Stimulated activated CD8-positive, alpha-beta memory T cell treated with anti-CD3 and anti-CD28 coated beads, Interleukin-15, amount 100 ng/mL, for 1 hour (primary cell): ENCODE results near the gene STEAP2.

ENCODE experiments used
- DNase-seq: peaks from one replicate; pipeline ENCODE4 v3.0.0-alpha.2; 2020; ENCODE audit warnings: low read depth

The STEAP2 gene

DNA sequence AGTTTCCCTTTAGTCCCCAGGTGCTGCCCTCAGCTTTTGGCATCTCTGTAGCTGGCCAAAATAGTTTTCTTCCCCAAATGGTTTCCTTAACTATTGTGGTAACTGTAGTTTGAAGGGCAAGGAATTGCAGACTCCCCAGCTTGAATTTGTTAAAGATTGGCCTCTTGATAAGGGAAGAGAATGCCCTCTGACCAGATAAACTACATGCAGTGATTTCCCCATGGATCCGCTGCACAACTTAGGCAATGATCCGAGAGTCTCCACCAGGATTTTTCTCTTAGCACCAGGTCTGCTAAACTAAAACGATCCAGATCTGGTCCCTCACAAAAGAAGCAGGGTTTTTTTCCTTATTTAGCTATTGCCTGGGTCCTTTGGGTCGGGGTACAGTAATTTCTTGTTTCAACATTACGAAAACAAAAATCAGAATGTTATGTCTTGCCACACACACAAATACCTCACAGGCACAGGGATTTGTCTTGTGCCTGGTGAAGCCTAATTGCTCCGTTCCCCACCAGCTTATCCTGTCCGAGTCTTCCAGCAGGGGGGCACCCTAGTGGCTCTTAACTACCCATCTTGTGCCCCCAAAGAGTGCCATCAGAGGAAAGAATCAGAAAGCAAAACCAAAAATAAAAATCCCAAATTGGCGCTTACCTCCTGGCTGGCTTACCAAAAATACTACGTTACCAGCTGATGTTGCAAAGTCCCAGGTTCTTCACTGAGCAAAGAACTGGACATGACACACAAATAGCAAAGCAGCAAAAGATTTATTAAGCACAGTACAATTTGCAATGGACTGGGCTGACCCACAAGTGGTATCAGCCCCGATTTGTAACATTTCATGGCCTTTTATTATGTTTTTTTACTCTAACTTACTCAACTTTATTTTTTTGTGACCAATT, 16.4 kb upstream of the STEAP2 start:
- DNase-seq, result no peak

DNA sequence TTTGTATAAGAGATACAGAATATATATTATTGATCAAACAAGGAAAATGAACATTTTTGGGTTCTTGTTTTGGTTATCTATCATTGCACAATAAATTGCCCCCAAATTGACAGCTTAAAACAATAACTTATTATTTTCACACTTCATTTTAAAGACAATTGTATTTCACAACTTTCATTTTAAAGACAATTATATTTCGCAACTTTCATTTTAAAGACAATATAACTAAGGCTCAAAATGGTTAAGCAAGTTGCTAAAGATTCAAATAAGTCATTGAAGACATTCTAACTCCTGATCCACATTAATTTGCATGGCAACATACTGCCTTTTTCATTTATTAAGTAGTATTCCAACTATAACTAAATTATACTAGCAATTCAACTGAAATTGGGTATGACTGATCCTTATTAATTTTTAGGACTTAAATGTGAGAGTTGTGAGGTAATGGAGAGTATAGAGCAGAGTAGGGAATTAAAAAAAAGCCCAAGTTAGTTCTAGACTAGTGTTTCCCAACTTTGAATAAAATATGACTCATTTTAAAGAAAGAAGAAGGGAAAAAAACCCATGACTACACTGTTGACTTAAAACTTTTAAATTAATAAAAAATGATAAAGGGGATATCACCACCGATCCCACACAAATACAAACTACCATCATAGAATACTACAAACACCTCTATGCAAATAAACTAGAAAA, 9.9 kb upstream of the STEAP2 start:
- no peak for DNase-seq

DNA sequence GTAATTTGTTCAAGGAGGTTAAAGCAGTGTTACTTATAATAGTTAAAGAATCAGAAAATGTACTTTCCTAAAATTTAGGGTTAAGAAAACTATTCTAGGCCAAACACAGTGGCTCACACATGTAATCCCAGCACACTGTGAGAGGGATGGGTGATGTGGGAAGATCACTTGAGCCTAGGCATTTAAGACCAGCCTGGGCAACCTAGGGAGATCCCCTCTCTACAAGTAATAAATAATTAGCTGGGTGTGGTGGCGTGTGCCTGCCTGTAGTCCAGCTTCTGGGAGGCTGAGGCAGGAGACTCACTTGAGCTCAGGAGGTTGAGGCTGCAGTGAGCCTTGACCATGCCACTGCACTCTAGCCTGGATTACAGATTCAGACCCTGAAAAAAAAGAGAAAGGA, 3.6 kb upstream of the STEAP2 start:
- DNase-seq, result no peak

DNA sequence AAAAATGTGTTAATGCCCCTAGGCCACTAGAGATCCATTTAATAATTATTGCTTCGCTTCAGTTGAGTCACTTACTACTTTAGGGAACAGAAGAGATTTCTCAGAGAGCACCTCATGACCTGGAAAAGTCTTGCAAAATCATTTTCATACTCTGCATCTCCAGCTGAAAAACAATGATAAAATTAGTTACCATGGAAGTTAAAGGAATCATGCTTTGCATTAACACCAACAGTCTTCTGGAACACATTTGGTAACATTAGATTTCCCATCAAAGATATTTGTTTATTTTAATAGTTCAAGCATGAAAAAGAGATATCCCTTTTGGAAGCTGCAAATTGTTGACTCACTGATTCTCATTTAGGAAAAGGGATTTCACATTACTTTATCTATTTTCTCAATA, 1.8 kb upstream of the STEAP2 start:
- no peak for DNase-seq

DNA sequence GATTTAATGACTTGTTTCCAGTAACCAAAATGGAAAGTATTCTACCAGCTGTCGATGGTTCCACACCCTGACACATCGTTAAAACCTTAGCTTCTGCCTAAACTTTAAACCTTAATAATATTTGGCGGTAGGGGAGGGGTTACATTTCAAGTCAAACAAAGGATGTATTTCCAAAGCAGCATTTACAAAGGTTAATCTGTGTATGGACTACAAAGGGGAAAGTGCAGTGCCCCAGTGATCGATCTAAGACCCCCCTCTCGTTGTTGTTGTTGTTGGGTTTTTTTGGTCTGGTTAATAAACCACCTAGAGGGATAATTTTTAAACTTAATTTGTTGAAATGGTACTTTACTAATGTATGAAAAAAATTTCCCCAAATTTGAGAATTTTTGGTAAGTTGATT, 1.1 kb upstream of the STEAP2 start:
- DNase-seq, result no peak

DNA sequence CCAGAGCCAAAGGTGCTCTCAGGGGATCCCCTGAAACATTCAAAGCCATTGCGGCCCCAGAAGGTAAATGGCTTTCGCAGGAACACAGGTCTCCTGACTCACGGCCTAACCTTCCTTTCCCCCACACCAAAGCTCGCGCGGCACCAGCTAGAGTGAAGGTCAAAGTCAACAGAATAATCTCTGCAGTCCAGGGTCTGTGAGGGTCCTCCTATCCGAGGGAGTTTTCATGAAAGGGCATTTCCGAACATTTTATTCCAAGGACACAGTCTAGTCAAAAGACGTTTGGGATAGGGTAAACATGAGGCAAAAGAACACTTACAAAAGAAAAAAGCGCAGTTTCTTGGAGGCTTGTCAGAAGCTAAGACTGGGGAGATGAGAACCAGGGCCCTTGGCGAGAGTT, 559 bp upstream of the STEAP2 start:
- no peak for DNase-seq

DNA sequence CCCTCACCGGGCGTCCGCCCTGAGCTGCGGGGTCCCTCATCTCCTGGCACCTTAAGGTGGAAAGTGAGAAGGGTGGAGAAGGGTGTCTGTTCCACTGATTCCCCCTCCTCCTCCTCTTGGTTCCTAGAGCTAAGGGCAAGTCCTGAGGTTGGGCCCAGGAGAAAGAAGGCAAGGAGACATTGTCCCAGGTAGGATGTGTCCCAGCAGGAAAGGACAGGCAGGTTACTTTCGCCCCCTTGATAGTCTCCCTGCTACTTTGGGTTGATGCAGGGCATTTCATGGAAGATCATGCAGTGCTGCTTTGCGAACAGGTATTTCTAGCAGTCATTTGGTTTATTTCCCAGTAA, 582 bp downstream of the STEAP2 start:
- DNase-seq, result no peak

DNA sequence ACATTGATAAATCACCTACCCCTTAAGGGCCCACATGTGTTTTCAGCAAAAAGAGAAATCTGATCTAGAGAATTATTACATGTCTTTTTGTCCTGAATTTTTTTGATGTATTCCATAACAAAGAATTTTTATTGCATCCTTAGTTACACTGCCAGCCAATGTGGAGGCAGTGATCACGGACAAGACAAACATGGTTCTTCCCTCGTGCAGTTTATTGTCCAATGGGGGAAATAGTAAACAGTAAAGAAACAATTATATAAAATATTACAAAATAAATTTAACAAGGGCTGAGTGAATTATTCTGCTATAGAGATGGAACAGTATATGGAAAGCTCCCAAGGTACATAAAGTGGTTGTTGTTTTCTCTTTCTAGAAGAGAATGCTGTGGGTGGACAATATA, 2.0 kb downstream of the STEAP2 start:
- no peak for DNase-seq

DNA sequence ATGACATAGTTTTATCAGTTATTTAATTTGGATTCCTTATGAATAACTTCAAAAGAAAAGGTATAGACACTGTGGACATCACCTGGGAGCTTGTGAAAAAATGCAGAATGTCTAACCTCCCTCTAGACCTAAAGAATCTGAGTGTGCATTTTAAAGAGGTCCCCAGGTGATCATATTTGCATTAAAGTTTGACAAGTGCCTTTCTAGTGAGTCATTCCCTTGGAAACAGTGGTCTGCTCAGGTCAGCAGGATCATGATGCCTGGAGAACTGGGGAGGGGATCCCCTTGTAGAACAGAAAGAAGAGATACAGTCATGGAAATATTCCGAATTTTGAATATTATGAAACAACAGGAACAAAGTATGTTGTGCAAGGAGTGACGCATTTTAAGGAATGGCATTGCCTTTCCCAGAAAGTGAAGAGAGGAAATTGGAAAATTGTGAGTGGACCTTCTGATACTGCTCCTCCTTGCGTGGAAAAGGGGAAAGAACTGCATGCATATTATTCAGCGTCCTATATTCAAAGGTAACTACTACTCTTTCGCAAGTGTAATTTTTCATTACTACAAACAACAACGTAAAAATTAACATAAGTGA, 4.6 kb downstream of the STEAP2 start:
- DNase-seq, result no peak

DNA sequence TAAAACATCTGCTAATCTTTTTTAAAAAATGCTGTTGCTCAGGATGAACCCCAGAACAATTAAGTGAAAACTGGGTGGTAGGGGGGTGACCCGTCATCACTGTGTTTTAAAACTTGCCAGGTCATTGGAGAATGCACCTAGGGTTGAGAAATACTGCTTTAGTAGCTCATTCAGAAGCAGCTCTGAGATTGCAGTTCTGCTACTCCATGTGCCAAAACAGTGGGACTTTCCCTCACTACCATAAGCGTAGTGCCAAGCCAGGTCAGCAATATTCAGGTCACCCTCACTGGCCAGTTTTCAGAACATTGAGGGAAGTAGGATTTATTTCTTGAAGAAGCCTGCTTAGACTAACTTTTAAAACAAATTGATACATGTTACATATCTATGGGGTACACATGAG, 5.2 kb downstream of the STEAP2 start:
- no peak for DNase-seq

DNA sequence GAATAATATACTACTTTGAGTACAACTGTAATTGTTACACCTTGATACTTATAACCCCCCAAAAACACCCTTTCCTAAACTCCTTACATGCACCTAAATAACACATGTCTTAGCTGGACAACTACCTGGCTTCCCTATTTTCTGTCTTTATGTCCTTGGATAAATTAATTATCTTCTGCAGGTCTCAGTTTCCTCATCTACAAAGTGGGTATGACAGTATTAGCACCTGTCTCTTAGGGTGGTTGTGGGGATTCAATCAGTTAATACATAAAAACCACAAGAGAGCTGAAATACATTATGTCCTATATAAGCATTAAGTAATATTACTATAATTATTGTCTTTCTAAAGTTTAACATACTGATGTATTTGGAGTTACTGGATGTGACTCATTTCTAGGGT, 10.8 kb downstream of the STEAP2 start:
- DNase-seq, result no peak

DNA sequence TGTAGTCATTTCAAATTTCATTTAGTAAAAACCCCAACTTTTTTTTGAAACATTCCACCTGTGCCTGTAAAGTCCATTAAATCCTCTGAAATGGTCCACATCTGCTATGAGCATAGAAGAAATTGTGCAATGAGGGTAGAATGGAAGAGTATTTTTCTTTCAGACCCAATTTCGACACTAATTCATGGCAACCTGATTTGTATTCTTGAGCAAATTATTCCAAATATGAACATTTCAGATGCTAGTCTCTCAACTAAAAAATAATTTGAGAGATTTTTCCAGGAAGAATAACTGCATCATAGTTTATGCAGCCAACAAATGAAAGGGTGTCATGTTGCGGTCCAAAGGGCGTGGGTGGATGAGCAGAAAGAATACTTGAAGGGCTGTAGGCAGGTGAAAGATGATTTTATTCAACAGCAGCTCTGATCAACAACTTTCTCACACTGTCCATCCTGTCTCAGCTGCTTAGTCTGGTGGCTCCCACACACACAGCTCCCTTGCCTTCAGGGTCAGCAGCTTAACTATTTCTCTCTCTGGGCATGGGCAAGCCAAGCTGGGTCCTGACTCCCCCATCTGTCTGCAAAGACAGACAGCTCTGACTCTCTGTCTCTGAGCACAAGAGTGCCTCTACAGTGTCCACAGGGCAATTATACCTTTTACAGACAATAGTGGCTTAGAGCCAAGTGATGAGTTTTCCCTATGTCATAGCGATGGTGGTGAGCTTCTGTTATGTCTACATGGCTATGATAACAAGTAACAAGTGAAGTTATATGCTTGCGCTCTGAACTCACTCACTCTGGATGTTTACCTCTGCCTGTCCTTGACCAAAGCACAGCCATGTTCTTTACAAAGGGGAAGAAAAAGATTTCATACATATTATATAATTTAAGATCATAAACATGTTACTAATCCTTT, 11.5 kb downstream of the STEAP2 start:
- no peak for DNase-seq

DNA sequence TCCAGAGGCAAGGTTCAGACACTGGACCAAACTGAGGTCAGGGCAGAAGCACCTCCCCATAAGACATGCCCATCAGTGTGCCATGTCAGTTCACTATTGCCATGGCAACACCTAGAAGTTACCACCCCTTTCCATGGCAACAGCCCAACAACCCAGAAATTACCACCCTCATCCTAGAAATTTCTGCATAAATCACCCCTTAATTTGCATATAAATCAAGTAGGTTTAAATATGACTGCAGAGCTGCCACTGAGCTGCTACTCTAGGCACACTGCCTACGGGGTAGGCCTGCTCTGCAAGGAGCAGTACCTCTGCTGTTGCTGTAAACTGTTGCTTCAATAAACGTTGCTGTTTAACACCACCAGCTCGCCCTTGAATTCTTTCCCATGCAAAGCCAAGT, 12.7 kb downstream of the STEAP2 start:
- no peak for DNase-seq

DNA sequence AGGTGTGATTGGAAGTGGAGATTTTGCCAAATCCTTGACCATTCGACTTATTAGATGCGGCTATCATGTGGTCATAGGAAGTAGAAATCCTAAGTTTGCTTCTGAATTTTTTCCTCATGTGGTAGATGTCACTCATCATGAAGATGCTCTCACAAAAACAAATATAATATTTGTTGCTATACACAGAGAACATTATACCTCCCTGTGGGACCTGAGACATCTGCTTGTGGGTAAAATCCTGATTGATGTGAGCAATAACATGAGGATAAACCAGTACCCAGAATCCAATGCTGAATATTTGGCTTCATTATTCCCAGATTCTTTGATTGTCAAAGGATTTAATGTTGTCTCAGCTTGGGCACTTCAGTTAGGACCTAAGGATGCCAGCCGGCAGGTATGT, 13.6 kb downstream of the STEAP2 start:
- no peak for DNase-seq

DNA sequence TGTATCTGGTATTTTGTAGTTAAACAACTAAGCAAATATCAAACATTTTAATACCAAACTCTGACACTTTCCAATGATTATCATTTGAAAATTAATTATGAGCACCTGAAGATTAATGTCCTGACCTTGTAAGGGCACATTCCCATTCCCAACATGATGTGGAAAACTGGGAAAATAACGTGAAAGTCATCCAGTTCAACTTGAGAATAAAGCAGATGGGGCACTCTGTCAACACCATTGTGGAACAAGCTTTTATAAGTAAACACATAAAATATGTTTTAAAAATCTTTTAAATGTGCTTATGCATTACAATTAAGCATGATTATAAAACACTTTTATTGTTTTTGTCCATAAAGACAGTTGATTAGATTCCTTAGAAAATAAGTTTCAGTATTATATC, 14.1 kb downstream of the STEAP2 start:
- DNase-seq, result no peak

DNA sequence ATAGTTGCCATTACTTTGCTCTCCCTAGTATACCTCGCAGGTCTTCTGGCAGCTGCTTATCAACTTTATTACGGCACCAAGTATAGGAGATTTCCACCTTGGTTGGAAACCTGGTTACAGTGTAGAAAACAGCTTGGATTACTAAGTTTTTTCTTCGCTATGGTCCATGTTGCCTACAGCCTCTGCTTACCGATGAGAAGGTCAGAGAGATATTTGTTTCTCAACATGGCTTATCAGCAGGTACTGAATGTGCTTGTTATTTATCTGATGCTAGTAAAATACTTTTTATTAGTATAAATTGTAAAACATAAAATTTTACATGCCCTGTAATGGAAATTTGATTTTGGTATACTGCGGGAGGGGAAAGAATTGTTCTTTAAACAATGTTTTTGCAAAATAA, 15.7 kb downstream of the STEAP2 start:
- DNase-seq, result no peak

DNA sequence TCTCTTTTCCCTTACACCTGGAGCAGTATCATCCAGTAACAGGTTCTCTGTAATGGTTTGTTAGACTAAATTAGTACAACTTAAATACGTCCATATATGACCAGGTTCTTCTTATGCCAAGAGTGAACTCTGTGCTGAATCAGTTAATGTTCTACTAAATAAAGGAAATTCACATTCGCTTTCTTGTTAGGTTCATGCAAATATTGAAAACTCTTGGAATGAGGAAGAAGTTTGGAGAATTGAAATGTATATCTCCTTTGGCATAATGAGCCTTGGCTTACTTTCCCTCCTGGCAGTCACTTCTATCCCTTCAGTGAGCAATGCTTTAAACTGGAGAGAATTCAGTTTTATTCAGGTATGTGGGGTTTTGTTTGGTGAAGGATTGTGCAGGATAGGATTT, 18.1 kb downstream of the STEAP2 start:
- DNase-seq, result no peak

DNA sequence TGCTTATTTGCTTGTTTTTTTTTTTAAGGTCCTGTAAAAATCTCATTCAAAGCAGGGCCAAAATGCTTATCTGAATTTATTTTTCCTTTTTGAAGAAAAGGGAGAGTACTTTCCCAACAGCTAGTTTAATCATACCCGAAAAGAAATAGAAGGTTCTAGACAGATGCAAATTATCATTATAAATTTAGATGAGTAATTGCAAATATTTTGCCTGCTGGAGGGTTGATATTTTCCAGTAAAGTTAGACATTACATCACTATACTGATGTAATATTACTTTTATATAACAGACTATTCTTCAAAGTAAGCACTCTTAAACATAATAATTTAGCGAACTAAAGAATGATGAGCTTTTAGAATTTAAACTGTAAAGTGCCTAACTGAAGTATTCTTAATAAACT, 19.3 kb downstream of the STEAP2 start:
- no peak for DNase-seq

DNA sequence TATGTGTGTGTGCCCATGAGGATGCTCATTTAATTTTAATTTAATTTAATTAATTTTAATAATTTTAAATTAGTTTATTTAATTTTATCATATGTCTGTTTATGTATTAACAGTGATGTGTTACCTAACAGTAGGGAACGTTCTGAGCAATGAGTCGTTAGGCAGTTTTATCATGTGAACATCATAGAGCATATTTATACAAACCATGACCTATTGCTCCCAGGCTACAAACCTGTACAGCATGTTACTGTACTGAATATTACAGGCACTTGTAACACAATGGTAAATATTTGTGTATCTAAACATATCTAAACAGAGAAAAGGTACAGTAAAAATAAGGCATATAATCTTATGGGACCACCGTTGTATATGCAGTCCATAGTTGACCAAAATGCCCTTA, 19.8 kb downstream of the STEAP2 start:
- DNase-seq, result no peak

DNA sequence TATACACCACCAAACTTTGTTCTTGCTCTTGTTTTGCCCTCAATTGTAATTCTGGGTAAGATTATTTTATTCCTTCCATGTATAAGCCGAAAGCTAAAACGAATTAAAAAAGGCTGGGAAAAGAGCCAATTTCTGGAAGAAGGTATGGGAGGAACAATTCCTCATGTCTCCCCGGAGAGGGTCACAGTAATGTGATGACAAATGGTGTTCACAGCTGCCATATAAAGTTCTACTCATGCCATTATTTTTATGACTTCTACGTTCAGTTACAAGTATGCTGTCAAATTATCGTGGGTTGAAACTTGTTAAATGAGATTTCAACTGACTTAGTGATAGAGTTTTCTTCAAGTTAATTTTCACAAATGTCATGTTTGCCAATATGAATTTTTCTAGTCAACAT, 20.9 kb downstream of the STEAP2 start:
- no peak for DNase-seq

DNA sequence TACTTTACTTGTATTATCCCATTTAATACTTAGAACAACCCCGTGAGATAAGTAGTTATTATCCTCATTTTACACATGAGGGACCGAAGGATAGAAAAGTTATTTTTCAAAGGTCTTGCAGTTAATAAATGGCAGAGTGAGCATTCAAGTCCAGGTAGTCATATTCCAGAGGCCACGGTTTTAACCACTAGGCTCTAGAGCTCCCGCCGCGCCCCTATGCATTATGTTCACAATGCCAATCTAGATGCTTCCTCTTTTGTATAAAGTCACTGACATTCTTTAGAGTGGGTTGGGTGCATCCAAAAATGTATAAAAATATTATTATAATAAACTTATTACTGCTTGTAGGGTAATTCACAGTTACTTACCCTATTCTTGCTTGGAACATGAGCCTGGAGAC, 22.0 kb downstream of the STEAP2 start:
- DNase-seq, result no peak

DNA sequence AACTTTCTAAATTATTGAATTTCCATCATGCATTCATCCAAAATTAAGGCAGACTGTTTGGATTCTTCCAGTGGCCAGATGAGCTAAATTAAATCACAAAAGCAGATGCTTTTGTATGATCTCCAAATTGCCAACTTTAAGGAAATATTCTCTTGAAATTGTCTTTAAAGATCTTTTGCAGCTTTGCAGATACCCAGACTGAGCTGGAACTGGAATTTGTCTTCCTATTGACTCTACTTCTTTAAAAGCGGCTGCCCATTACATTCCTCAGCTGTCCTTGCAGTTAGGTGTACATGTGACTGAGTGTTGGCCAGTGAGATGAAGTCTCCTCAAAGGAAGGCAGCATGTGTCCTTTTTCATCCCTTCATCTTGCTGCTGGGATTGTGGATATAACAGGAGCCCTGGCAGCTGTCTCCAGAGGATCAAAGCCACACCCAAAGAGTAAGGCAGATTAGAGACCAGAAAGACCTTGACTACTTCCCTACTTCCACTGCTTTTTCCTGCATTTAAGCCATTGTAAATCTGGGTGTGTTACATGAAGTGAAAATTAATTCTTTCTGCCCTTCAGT, 25.3 kb downstream of the STEAP2 start:
- no peak for DNase-seq
